H1 (cell line): ENCODE data around the gene IGF2R. TPM values are rescaled to one million over a fixed set of nuclear protein-coding genes. Genes with fewer than 3 reads are reported as not detected.

Experiments used
- CTCF ChIA-PET: fragments of 300-600 bp; sonication (Branson Sonifier 250); formaldehyde crosslinking; loops from one replicate; lab custom pipeline; 2021; ENCODE audit not compliant: partially characterized antibody; lab: Charles Lee
- POLR2A ChIA-PET: fragments of 300-600 bp; sonication (Branson Sonifier 250); formaldehyde crosslinking; loops from one replicate; lab custom pipeline; 2021; ENCODE audit warnings: inconsistent platforms; ENCODE audit not compliant: partially characterized antibody; lab: Charles Lee
- DNase-seq, 2 experiments: peaks; one replicate each; pipeline versions ENCODE4 v3.0.0 to v3.0.0-alpha.2; 2010 to 2022; ENCODE audit warnings: low spot score in 2 of 2, low read depth in 1 of 2, mixed read lengths in 1 of 2
- FAIRE-seq: peaks from 2 replicates; lab custom pipeline; 2011; peaks lifted over from hg19 to GRCh38; lab: Jason Lieb, UNC
- H2AFZ ChIP-seq: 2 replicates; pipeline ENCODE4 v1.8.1; 2012; ENCODE audit warnings: low read length, inconsistent platforms
- H2AK5ac ChIP-seq: 2 replicates; pipeline ENCODE4 v1.6.1; 2013; ENCODE audit warnings: low read depth, low read length
- H2BK120ac ChIP-seq: replicated peaks from 2 replicates; pipeline ENCODE3; 2013; ENCODE audit warnings: low read depth, low read length, inconsistent platforms
- H2BK12ac ChIP-seq: 2 replicates; pipeline ENCODE4 v1.6.1; 2013; ENCODE audit warnings: low read depth, low read length
- H2BK15ac ChIP-seq: 2 replicates; pipeline ENCODE4 v1.6.1; 2013; ENCODE audit warnings: low read length
- H2BK20ac ChIP-seq: 2 replicates; pipeline ENCODE4 v1.6.1; 2013; ENCODE audit warnings: low read length
- H2BK5ac ChIP-seq: 2 replicates; pipeline ENCODE4 v1.6.1; 2013; ENCODE audit warnings: low read depth, low read length
- H3K14ac ChIP-seq: 2 replicates; pipeline ENCODE4 v1.6.1; 2013; ENCODE audit warnings: inconsistent platforms; ENCODE audit not compliant: insufficient read length
- H3K18ac ChIP-seq: 2 replicates; pipeline ENCODE4 v1.6.1; 2013; ENCODE audit warnings: low read length; ENCODE audit errors: extremely low read depth
- H3K23ac ChIP-seq: 2 replicates; pipeline ENCODE4 v1.6.1; 2013; ENCODE audit warnings: inconsistent platforms; ENCODE audit not compliant: insufficient read length
- H3K23me2 ChIP-seq: 2 replicates; pipeline ENCODE4 v1.6.1; 2013; ENCODE audit warnings: low read depth, low read length
- H3K27ac ChIP-seq: 2 replicates; pipeline ENCODE4 v1.6.1; 2011; ENCODE audit warnings: low read depth, low read length, inconsistent platforms
- H3K27me3 ChIP-seq, 4 experiments: replicated peaks in 1 of 4; 1 replicate in 1 of 4; 2 replicates in 3 of 4; pipeline versions ENCODE4 v1.6.1 to v1.8.1; 2011 to 2013; ENCODE audit warnings: low read length in 3 of 4, mild to moderate bottlenecking in 3 of 4, inconsistent platforms in 2 of 4, mixed read lengths in 2 of 4, moderate library complexity in 1 of 4; ENCODE audit not compliant: control insufficient read depth in 3 of 4, insufficient read depth in 3 of 4; ENCODE audit errors: extremely low read depth in 1 of 4
- H3K36me3 ChIP-seq, 4 experiments: 2 replicates each; pipeline versions ENCODE4 v1.6.1 to v1.8.1; 2011 to 2013; ENCODE audit warnings: mild to moderate bottlenecking in 4 of 4, low read length in 3 of 4, moderate library complexity in 2 of 4, control low read depth in 1 of 4, inconsistent platforms in 1 of 4; ENCODE audit not compliant: insufficient read depth in 4 of 4, control insufficient read depth in 2 of 4
- H3K4ac ChIP-seq: replicated peaks from 2 replicates; pipeline ENCODE3; 2013; ENCODE audit warnings: low read length, low read depth, mixed read lengths, inconsistent platforms; ENCODE audit not compliant: insufficient read length
- H3K4me1 ChIP-seq, 4 experiments: replicated peaks in 1 of 4; 1 replicate in 1 of 4; 2 replicates in 3 of 4; pipeline versions ENCODE4 v1.6.1 to v1.8.1; 2011 to 2013; ENCODE audit warnings: low read length in 3 of 4, inconsistent platforms in 2 of 4, mixed read lengths in 1 of 4; ENCODE audit not compliant: insufficient read depth in 4 of 4, control insufficient read depth in 3 of 4
- H3K4me2 ChIP-seq, 2 experiments: 2 replicates each; pipeline versions ENCODE4 v1.6.1 to v1.8.1; 2011 to 2013; ENCODE audit warnings: low read depth in 2 of 2, low read length in 2 of 2, control low read depth in 1 of 2, inconsistent platforms in 1 of 2, mild to moderate bottlenecking in 1 of 2; ENCODE audit not compliant: insufficient read depth in 1 of 2
- H3K4me3 ChIP-seq, 4 experiments: fragments of 200-600, 300-600 bp in 1 of 4; sonication (generic), shearing (Covaris generic), sonication (Bioruptor Twin) in 1 of 4; 2 replicates each; pipeline versions ENCODE4 v1.5.1 to v1.8.1; 2011 to 2016; ENCODE audit warnings: low read length in 4 of 4, low read depth in 3 of 4, control low read depth in 2 of 4, inconsistent platforms in 2 of 4, mild to moderate bottlenecking in 2 of 4, mixed read lengths in 1 of 4, moderate library complexity in 1 of 4; ENCODE audit not compliant: insufficient read depth in 2 of 4; ENCODE audit errors: extremely low read depth in 1 of 4
- H3K56ac ChIP-seq: replicated peaks from 2 replicates; pipeline ENCODE3; 2013; ENCODE audit warnings: low read depth, mild to moderate bottlenecking, mixed read lengths, low read length, inconsistent platforms; ENCODE audit not compliant: insufficient read length
- H3K79me1 ChIP-seq: 2 replicates; pipeline ENCODE4 v1.6.1; 2013; ENCODE audit warnings: low read depth, low read length, control low read depth
- H3K79me2 ChIP-seq, 2 experiments: 2 replicates each; pipeline versions ENCODE4 v1.6.1 to v1.8.1; 2012 to 2013; ENCODE audit warnings: low read length in 2 of 2, mild to moderate bottlenecking in 2 of 2, inconsistent platforms in 1 of 2; ENCODE audit not compliant: insufficient read depth in 2 of 2, control insufficient read depth in 1 of 2
- H3K9ac ChIP-seq, 4 experiments: replicated peaks in 1 of 4; 1 replicate in 1 of 4; 2 replicates in 3 of 4; pipeline versions ENCODE4 v1.6.1 to v1.8.1; 2011 to 2013; ENCODE audit warnings: low read depth in 3 of 4, low read length in 3 of 4, control low read depth in 2 of 4, mild to moderate bottlenecking in 2 of 4, moderate library complexity in 2 of 4, inconsistent platforms in 1 of 4; ENCODE audit errors: extremely low read depth in 1 of 4
- H3K9me3 ChIP-seq, 2 experiments: 2 replicates each; pipeline versions ENCODE4 v1.6.1 to v1.8.1; 2012 to 2013; ENCODE audit warnings: mild to moderate bottlenecking in 2 of 2, moderate library complexity in 2 of 2, control low read depth in 1 of 2, inconsistent platforms in 1 of 2, low read depth in 1 of 2, low read length in 1 of 2, mixed read lengths in 1 of 2; ENCODE audit not compliant: insufficient read depth in 2 of 2
- H4K20me1 ChIP-seq, 2 experiments: replicated peaks in 1 of 2; 2 replicates each; pipeline versions ENCODE3 to v1.8.1; 2011 to 2013; ENCODE audit warnings: inconsistent platforms in 2 of 2, low read length in 2 of 2, mild to moderate bottlenecking in 1 of 2; ENCODE audit not compliant: insufficient read depth in 2 of 2, control insufficient read depth in 1 of 2
- H4K5ac ChIP-seq: 2 replicates; pipeline ENCODE4 v1.6.1; 2013; ENCODE audit warnings: low read length, low read depth, mixed read lengths, inconsistent platforms; ENCODE audit not compliant: insufficient read length
- H4K8ac ChIP-seq: 2 replicates; pipeline ENCODE4 v1.8.0; 2013; ENCODE audit warnings: mild to moderate bottlenecking, moderate library complexity, low read length, inconsistent platforms; ENCODE audit not compliant: insufficient read depth; ENCODE audit errors: extremely low read depth
- H4K91ac ChIP-seq: replicated peaks from 2 replicates; pipeline ENCODE3; 2013; ENCODE audit warnings: low read length, mixed read lengths, inconsistent platforms; ENCODE audit not compliant: insufficient read length
- BCL11A ChIP-seq, 2 experiments: IDR thresholded peaks; one replicate each; pipeline ENCODE4 v1.6.1; 2011; ENCODE audit warnings: low read depth in 2 of 2, low read length in 2 of 2, mild to moderate bottlenecking in 2 of 2
- BRCA1 ChIP-seq: IDR thresholded peaks from 2 replicates; pipeline ENCODE4 v1.6.1; 2012; ENCODE audit warnings: low read depth, low read length, improper control_type of control experiment
- CREB1 ChIP-seq: IDR thresholded peaks from 2 replicates; pipeline ENCODE4 v1.6.1; 2012; ENCODE audit warnings: inconsistent platforms
- EZH2 ChIP-seq: fragments of 200-600 bp; sonication (generic); IDR thresholded peaks from 2 replicates; pipeline ENCODE4 v1.7.1; 2012; ENCODE audit warnings: low read depth, mild to moderate bottlenecking, moderate library complexity, low read length, inconsistent platforms; ENCODE audit not compliant: severe bottlenecking
- GTF2F1 ChIP-seq: IDR thresholded peaks from 2 replicates; pipeline ENCODE4 v1.6.1; 2012; ENCODE audit warnings: low read depth, low read length, improper control_type of control experiment, borderline replicate concordance
- JUND ChIP-seq: IDR thresholded peaks from 2 replicates; pipeline ENCODE4 v1.6.1; 2011; ENCODE audit warnings: mild to moderate bottlenecking, improper control_type of control experiment, low read length
- KDM4A ChIP-seq: IDR thresholded peaks from one replicate; pipeline ENCODE4 v1.7.1; 2012; ENCODE audit warnings: low read depth, mild to moderate bottlenecking, moderate library complexity, low read length, inconsistent platforms; ENCODE audit not compliant: severe bottlenecking
- NANOG ChIP-seq: IDR thresholded peaks from 2 replicates; pipeline ENCODE4 v1.6.1; 2011; ENCODE audit warnings: low read length, low read depth, mild to moderate bottlenecking, inconsistent platforms; ENCODE audit not compliant: insufficient read depth, poor library complexity, severe bottlenecking
- POLR2A ChIP-seq, 2 experiments: IDR thresholded peaks; 1 replicate in 1 of 2; 2 replicates in 1 of 2; pipeline ENCODE4 v1.6.1; 2011; ENCODE audit warnings: low read depth in 2 of 2, low read length in 2 of 2, mild to moderate bottlenecking in 2 of 2; ENCODE audit errors: control extremely low read depth in 1 of 2
- RAD21 ChIP-seq, 2 experiments: IDR thresholded peaks in 1 of 2; conservative IDR thresholded peaks in 1 of 2; 2 replicates each; pipeline ENCODE4 v1.6.1; 2011; ENCODE audit warnings: low read depth in 2 of 2, low read length in 2 of 2, improper control_type of control experiment in 1 of 2, inconsistent platforms in 1 of 2, mild to moderate bottlenecking in 1 of 2, moderate library complexity in 1 of 2
- SAP30 ChIP-seq: fragments of 300-600 bp; sonication (generic); IDR thresholded peaks from 2 replicates; pipeline ENCODE4 v1.7.1; 2012; ENCODE audit warnings: low read length, moderate library complexity, mild to moderate bottlenecking, inconsistent platforms; ENCODE audit not compliant: insufficient read depth, insufficient replicate concordance
- SIX5 ChIP-seq: IDR thresholded peaks from 2 replicates; pipeline ENCODE4 v1.6.1; 2011; ENCODE audit warnings: mild to moderate bottlenecking, low read depth, low read length
- SP2 ChIP-seq: IDR thresholded peaks from 2 replicates; pipeline ENCODE4 v1.6.1; 2012; ENCODE audit warnings: mild to moderate bottlenecking, low read length, inconsistent platforms
- SP4 ChIP-seq: IDR thresholded peaks from 2 replicates; pipeline ENCODE4 v1.6.1; 2012; ENCODE audit warnings: low read length, inconsistent platforms
- WGBS, 2 experiments: shearing (Covaris generic) in 1 of 2; methylation state at CpG; one replicate each; pipeline versions ENCODE4 v1.1.6 to v1.1.7; 2013 to 2015; ENCODE audit warnings: low lambda C conversion rate in 2 of 2, mixed read lengths in 2 of 2, inconsistent platforms in 1 of 2, low coverage in 1 of 2, missing lambda C conversion rate in 1 of 2; ENCODE audit not compliant: insufficient replicate concordance in 2 of 2, insufficient coverage in 1 of 2, insufficient read length in 1 of 2; ENCODE audit errors: extremely low coverage in 1 of 2, missing lambda C conversion rate in 1 of 2; 5-methylcytosine and 5-hydroxymethylcytosine counted together
- polyA plus RNA-seq, 7 experiments: library from polyadenylated mRNA; depleted of rRNA in 3 of 7; stranded (reverse) in 5 of 7; unstranded in 2 of 7; fragments of >200 nt in 5 of 7; fragments of 200-250 nt in 2 of 7; gene quantifications; 1 replicate in 5 of 7; 2 replicates in 1 of 7; 4 replicates in 1 of 7; pipeline versions ENCODE4 v1.2.1 to v1.2.3, GENCODE V29; 2011 to 2013; ENCODE audit warnings: missing spikeins in 2 of 7, mixed read lengths in 2 of 7
- total RNA-seq: library from RNA; stranded (reverse); fragmentation: NEBNext Ultra II Directional; extraction: Animal tissue kit (Norgen Biotek cat#: 25700); gene quantifications from 2 replicates; pipeline ENCODE4 v1.2.1, GENCODE V29; 2021

Gene IGF2R
- total and polyA plus RNA-seq, 2 of the 8 experiments (the other 6 are each of a cell fraction or from before 2014, with no cell fraction given) = 20.6 to 74.1 TPM

- Histone ChIP-seq H3K23me2 (no peaks in the 10 kb centered on the region), H2BK15ac (no peak overlapping the region), H3K14ac (no peak overlapping the region), H2BK20ac (no peak overlapping the region), H3K56ac (no peak overlapping the region), H2AFZ (no peak overlapping the region), H2BK120ac (no peak overlapping the region), H4K5ac (no peak overlapping the region), H4K91ac (no peak overlapping the region), H3K4ac (no peak overlapping the region), H3K23ac (no peak overlapping the region), H4K20me1 (peaks cover 5 to 11% of the 10 kb centered on the region in 2 experiments), H3K9ac (no peak overlapping the region), H3K36me3 (peaks cover 48 to 82% (median 73%) of the 10 kb centered on the region in 4 experiments), H3K79me1 (no peaks in the 10 kb centered on the region; the same call in 1 of the 2 replicates), H3K9me3 (no peaks in the 10 kb centered on the region), H2AK5ac (no peak overlapping the region), H3K79me2 (no peaks in the 10 kb centered on the region), H3K4me2 (no peak overlapping the region), H3K4me1 (no peaks in the 10 kb centered on the region), H2BK12ac (no peak overlapping the region), H3K18ac (no peak overlapping the region), H3K27me3 (no peaks in the 10 kb centered on the region), H3K27ac (no peak overlapping the region), H2BK5ac (no peak overlapping the region), H3K4me3 (no peak overlapping the region), H4K8ac (no peak overlapping the region)
- DNase-seq = no peak
- TF ChIP-seq SP4 = no peak
- TF ChIP-seq RAD21 (IDR thresholded peaks at IDR 0.05 in 1 of 2, conservative IDR thresholded peaks at IDR 0.05 in 1 of 2; ENCODE audit: low read depth in 2 of 2, low read length in 2 of 2) = no peak
- no peak for TF ChIP-seq SP2
- no peak for TF ChIP-seq BCL11A (IDR thresholded peaks at IDR 0.05; ENCODE audit: low read depth in 2 of 2, low read length in 2 of 2)
- TF ChIP-seq CREB1 = no peak
- no peak for TF ChIP-seq NANOG
- no peak for TF ChIP-seq BRCA1
- no peak for TF ChIP-seq SAP30
- no peak for TF ChIP-seq JUND
- no peak for TF ChIP-seq GTF2F1
- no peak for TF ChIP-seq KDM4A
- no peak for TF ChIP-seq POLR2A (IDR thresholded peaks at IDR 0.05; ENCODE audit: control extremely low read depth in 1 of 2, low read depth in 2 of 2, low read length in 2 of 2)
- TF ChIP-seq SIX5 = no peak
- TF ChIP-seq EZH2 = no peak
- no peak for FAIRE-seq
- 94% methylated on average over 6 of the region's 6 CpGs; no CpG with 5 or more reads in 1 of the 2 experiments for WGBS, 2 experiments
- ChIA-PET POLR2A (no interaction called here), CTCF (interaction anchor here (0.6 to 2.0 kb wide), 5 partner anchors 11 to 471 kb away, joined by 3 to 5 read pairs (median 3); no protein-coding TSS in a partner anchor)
Observed at GRCh38 chr6:160048471-160048870, 79.6 kb downstream of the IGF2R start.
